Measurements from ENCODE around the gene MED9.

MED9 gene

DNA sequence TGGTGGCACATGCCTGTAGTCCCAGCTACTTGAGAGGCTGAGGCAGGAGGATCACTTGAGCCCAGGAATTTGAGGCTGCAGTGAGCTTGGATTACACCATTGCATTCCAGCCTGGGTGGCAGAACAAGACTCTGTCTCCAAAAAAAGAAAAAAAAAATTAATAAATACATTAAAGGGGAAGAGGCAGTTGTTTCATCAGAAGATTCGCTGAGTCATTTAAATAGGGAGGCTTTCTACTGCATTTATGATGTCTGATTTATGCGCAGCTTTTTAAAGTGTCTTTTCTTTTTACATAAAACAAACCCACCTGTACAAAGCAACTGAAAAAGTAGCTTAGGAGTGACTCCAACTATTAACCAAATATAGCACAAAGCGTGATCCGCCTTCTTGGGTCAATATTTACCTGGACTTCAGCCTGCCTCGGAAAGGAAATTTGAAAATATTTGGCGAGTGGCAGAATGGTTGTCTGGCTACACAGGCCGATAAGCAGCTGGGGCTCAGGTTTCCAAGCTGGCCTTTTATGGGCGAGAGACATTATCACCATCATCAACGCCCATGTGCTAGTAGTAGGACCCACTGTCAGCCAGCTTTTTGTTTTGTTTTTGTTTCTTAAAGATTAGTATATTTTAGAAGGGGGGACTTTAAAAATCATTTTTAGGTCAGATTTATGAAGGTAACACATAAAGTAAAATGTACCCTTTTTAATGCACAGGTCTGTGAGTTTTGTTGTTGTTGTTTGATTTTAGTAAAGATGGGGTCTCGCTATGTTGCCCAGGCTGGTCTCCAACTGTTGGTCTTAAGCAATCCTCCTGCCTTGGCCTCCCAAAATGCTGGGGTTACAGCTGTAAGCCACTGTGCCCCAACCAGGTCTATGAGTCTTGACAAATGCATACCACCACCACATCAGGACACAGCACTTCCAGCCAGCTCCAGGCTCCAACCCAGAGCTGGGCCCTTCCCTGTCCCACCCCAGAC lies 61.9 kb downstream of the MED9 start:
- no peak for DNase-seq (ENCODE audit: low read depth)

DNA sequence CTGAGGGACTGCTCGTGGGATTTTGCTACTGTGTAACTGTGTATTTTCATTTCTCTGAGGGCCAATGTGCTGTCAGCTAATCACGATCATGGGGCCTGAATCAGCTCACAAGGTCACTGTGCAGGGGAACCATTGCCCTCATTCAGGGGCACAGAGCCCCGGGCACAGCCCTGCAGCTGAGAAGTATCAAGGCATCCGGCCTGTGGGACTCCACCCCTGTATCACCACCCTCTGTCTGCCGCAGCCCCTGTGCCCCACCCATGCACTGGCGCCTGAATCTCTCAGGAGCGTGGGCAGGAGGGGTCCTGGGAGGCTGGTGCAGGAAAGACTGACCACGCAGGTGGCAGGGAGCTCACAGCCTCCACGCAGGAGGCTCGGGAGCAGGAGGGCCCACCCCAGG lies 62.8 kb downstream of the MED9 start:
- DNase-seq (ENCODE audit: low read depth), result no peak

DNA sequence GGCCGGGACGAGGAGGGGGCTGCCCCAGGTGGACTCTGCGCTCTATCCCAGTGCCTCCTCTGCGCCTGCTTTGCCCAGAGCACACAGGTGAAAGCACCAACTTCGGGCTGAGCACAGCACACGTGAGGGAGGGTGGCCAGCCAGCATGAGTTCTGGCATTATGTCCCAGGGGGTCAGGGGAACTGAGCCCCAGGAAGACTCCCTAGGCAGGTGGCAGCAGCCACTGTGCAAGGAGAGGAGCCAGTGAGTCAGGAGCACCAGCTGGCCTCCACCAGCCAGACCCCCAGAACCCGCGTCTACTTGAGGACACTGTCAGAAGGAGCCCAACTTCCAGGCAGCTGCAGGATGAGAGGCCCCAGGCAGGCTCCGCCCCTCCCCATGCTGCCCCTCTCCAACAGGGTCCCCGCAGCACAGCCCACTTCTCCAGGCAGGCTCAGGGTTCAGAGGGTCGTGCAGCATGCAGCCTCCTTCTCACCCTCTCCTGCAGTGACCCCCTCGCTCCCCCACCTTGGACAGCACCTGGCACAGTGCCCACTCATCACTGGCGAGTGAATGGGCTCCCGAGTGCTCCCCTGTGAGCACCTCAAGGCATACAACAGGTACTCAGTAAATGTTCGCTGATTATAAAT lies 63.6 kb downstream of the MED9 start:
- DNase-seq (ENCODE audit: low read depth), result no peak

DNA sequence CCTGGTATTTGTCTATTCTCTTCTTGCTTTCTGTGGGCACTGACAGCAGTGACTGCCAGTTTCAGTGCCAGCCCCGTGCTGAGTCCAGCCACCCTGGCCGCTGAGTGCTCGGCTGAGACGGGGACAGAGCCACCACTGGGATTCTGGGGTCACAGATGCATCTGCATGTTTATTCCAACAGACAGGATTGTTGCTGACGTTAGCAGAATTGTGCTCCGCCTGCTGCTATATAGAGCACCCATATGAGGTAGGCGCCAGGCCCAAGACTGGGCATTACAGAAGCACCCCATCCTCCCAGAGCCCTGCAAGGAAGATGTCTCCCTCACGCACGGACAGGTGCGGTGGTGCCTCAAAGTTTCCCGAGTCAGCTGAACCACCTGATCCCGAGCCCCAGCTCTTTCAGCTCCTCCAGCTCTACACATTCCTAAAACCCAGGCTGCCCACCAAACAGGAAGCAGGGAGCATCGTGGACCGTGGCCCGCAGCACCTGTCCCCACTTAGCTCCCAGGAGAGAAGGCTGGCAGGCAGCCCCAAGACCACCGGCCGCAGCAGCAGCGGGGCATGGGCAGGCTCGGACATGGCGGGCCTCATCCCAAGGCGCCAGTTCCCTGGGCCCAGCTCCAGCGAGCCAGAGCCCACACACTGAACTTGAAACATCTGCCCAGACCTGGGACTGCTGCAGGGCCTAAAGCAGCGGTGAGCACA lies 64.3 kb downstream of the MED9 start:
- no peak for DNase-seq (ENCODE audit: low read depth)

DNA sequence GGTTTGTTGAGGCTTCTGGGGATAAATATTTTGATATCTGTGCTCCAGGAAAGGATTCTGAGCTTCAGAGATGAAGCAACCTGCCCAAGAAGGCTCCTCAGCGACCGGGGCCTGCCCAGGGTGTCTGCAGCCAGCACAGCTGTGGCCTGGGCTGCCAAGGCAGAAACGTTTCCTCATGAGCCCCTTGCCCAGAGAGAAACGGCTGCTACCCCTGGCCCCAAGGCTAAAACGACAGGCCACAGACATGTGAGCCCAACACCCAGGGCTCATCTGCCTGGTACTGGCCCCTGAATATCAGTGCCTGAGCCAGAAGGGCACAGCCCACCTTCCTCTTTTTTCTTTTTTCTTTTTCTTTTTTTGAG lies 64.8 kb downstream of the MED9 start:
- no peak for DNase-seq (ENCODE audit: low read depth)

Data from stimulated activated CD8-positive, alpha-beta memory T cell treated with anti-CD3 and anti-CD28 coated beads, Interleukin-12 subunit alpha, Interleukin-12 subunit beta, amount 100 ng/mL, for 1 hour (primary cell).